Mesenchymal stem cell (in vitro differentiated cells and primary cell): Measurements from ENCODE around the gene EAF1.

Experiments
- DNase-seq: peaks from one replicate; pipeline ENCODE4 v3.0.0-alpha.2; 2013
- H2AFZ ChIP-seq: one replicate; pipeline ENCODE4 v1.6.1; 2013; ENCODE audit warnings: low read depth, mild to moderate bottlenecking, control low read depth, inconsistent platforms, low read length, moderate library complexity
- H2AK5ac ChIP-seq: 2 replicates; pipeline ENCODE4 v1.6.1; 2013; ENCODE audit warnings: low read length, moderate library complexity, mild to moderate bottlenecking, inconsistent platforms; ENCODE audit not compliant: severe bottlenecking
- H2BK120ac ChIP-seq: one replicate; pipeline ENCODE4 v1.6.1; 2013; ENCODE audit warnings: low read depth, mild to moderate bottlenecking, inconsistent platforms, low read length, moderate library complexity
- H2BK12ac ChIP-seq, 2 experiments: one replicate each; pipeline ENCODE4 v1.6.1; 2013; ENCODE audit warnings: inconsistent platforms in 2 of 2, low read length in 2 of 2, mild to moderate bottlenecking in 2 of 2, moderate library complexity in 2 of 2, control low read depth in 1 of 2
- H2BK15ac ChIP-seq: one replicate; pipeline ENCODE4 v1.6.1; 2013; ENCODE audit warnings: mild to moderate bottlenecking, low read depth, inconsistent platforms; ENCODE audit not compliant: poor library complexity, severe bottlenecking
- H2BK5ac ChIP-seq: 2 replicates; pipeline ENCODE4 v1.6.1; 2013; ENCODE audit warnings: low read depth, mild to moderate bottlenecking, low read length, control low read depth, inconsistent platforms; ENCODE audit not compliant: poor library complexity, severe bottlenecking
- H3K14ac ChIP-seq, 2 experiments: one replicate each; pipeline ENCODE4 v1.6.1; 2013; ENCODE audit warnings: inconsistent platforms in 2 of 2, low read length in 2 of 2, control low read depth in 1 of 2, mild to moderate bottlenecking in 1 of 2, moderate library complexity in 1 of 2
- H3K18ac ChIP-seq, 2 experiments: one replicate each; pipeline ENCODE4 v1.6.1; 2013; ENCODE audit warnings: inconsistent platforms in 2 of 2, low read length in 2 of 2, control low read depth in 1 of 2, low read depth in 1 of 2, mild to moderate bottlenecking in 1 of 2
- H3K23ac ChIP-seq, 2 experiments: one replicate each; pipeline ENCODE4 v1.6.1; 2013; ENCODE audit warnings: inconsistent platforms in 2 of 2, low read length in 2 of 2, mild to moderate bottlenecking in 2 of 2, moderate library complexity in 2 of 2, control low read depth in 1 of 2
- H3K27ac ChIP-seq: 2 replicates; pipeline ENCODE4 v1.5.1; 2013; ENCODE audit warnings: mild to moderate bottlenecking, moderate library complexity, low read length, control low read depth, inconsistent platforms; ENCODE audit not compliant: poor library complexity, severe bottlenecking
- H3K27me3 ChIP-seq, 2 experiments: 2 replicates each; pipeline versions ENCODE4 v1.6.1 to v1.7.0; 2013; ENCODE audit warnings: low read length in 2 of 2, mild to moderate bottlenecking in 2 of 2, moderate library complexity in 2 of 2, control low read depth in 1 of 2, inconsistent platforms in 1 of 2; ENCODE audit not compliant: control insufficient read depth in 1 of 2, insufficient read depth in 1 of 2
- H3K36me3 ChIP-seq, 2 experiments: 2 replicates each; pipeline versions ENCODE4 v1.6.1 to v1.7.0; 2013; ENCODE audit warnings: low read length in 2 of 2, control low read depth in 1 of 2, inconsistent platforms in 1 of 2, low read depth in 1 of 2, mild to moderate bottlenecking in 1 of 2; ENCODE audit not compliant: insufficient read depth in 2 of 2, control insufficient read depth in 1 of 2
- H3K4ac ChIP-seq, 2 experiments: one replicate each; pipeline ENCODE4 v1.6.1; 2013; ENCODE audit warnings: inconsistent platforms in 2 of 2, low read length in 2 of 2, mild to moderate bottlenecking in 2 of 2, moderate library complexity in 2 of 2, control low read depth in 1 of 2, low read depth in 1 of 2
- H3K4me1 ChIP-seq: 2 replicates; pipeline ENCODE4 v1.6.1; 2013; ENCODE audit warnings: low read depth, low read length, control low read depth; ENCODE audit not compliant: control insufficient read depth, insufficient read depth
- H3K4me2 ChIP-seq: 2 replicates; pipeline ENCODE4 v1.6.1; 2013; ENCODE audit warnings: low read length, mild to moderate bottlenecking, inconsistent platforms; ENCODE audit not compliant: poor library complexity, severe bottlenecking
- H3K4me3 ChIP-seq, 2 experiments: 2 replicates each; pipeline versions ENCODE4 v1.5.1 to v1.7.0; 2013; ENCODE audit warnings: low read length in 2 of 2, mild to moderate bottlenecking in 2 of 2, control low read depth in 1 of 2, low read depth in 1 of 2; ENCODE audit not compliant: insufficient read depth in 1 of 2
- H3K79me1 ChIP-seq: replicated peaks from 2 replicates; pipeline ENCODE4 v1.6.1; 2013; ENCODE audit warnings: mild to moderate bottlenecking, control low read depth, low read length, inconsistent platforms; ENCODE audit not compliant: poor library complexity, severe bottlenecking
- H3K9ac ChIP-seq: 2 replicates; pipeline ENCODE4 v1.7.0; 2013; ENCODE audit warnings: mild to moderate bottlenecking, low read length, moderate library complexity
- H3K9me3 ChIP-seq: 2 replicates; pipeline ENCODE4 v1.7.0; 2013; ENCODE audit warnings: mild to moderate bottlenecking, low read length; ENCODE audit not compliant: control insufficient read depth
- H4K8ac ChIP-seq: one replicate; pipeline ENCODE4 v1.6.1; 2013; ENCODE audit warnings: inconsistent platforms, mild to moderate bottlenecking, low read length, moderate library complexity
- H4K91ac ChIP-seq: one replicate; pipeline ENCODE4 v1.6.1; 2013; ENCODE audit warnings: mild to moderate bottlenecking, low read length, inconsistent platforms
- WGBS: methylation state at CpG from one replicate; pipeline ENCODE4 v1.1.7; 2013; ENCODE audit warnings: mixed read lengths; 5-methylcytosine and 5-hydroxymethylcytosine counted together

EAF1 gene

GRCh38 chr3:15486020-15486419 lies 58.6 kb downstream of the EAF1 start:
- Histone ChIP-seq H4K91ac (no peak overlapping the region), H3K27ac (no peak overlapping the region), H3K4me3 (no peak overlapping the region), H2AFZ (no peak overlapping the region), H3K4ac (no peak overlapping the region), H2AK5ac (no peak overlapping the region), H3K9me3 (no peaks in the 10 kb centered on the region), H2BK12ac (no peak overlapping the region), H2BK120ac (no peak overlapping the region), H3K4me2 (no peak overlapping the region), H4K8ac (no peak overlapping the region), H2BK5ac (no peak overlapping the region), H3K79me1 (no peaks in the 10 kb centered on the region), H3K9ac (no peak overlapping the region), H3K36me3 (peaks cover 10 to 21% of the 10 kb centered on the region in 2 experiments), H3K18ac (no peak overlapping the region), H3K4me1 (no peaks in the 10 kb centered on the region), H2BK15ac (no peak overlapping the region), H3K14ac (no peak overlapping the region), H3K23ac (no peak overlapping the region), H3K27me3 (no peaks in the 10 kb centered on the region)
- 100% methylated on average over 2 of the region's 2 CpGs for WGBS
- no peak for DNase-seq

- Histone ChIP-seq H3K27me3 (no peaks in the 10 kb centered on the region), H3K9ac (no peak overlapping the region), H4K91ac (no peak overlapping the region), H3K14ac (no peak overlapping the region), H3K4me2 (no peak overlapping the region), H2AK5ac (no peak overlapping the region), H3K79me1 (no peaks in the 10 kb centered on the region), H2BK5ac (no peak overlapping the region), H4K8ac (no peak overlapping the region), H3K36me3 (peaks cover 10 to 21% of the 10 kb centered on the region in 2 experiments), H3K27ac (no peak overlapping the region), H3K4me3 (no peak overlapping the region), H3K4ac (no peak overlapping the region), H3K18ac (no peak overlapping the region), H3K9me3 (no peaks in the 10 kb centered on the region), H2BK12ac (no peak overlapping the region), H2BK15ac (no peak overlapping the region), H3K4me1 (no peaks in the 10 kb centered on the region), H3K23ac (no peak overlapping the region), H2AFZ (no peak overlapping the region), H2BK120ac (no peak overlapping the region)
- DNase-seq, result no peak
- 94% methylated on average over 4 of the region's 4 CpGs for WGBS
Observed at GRCh38 chr3:15486979-15487378, 59.6 kb downstream of the EAF1 start.

GRCh38 chr3:15488002-15488401 lies 60.6 kb downstream of the EAF1 start:
- Histone ChIP-seq H2BK12ac (no peak overlapping the region), H3K18ac (no peak overlapping the region), H2BK120ac (no peak overlapping the region), H2BK5ac (no peak overlapping the region), H2AFZ (no peak overlapping the region), H2AK5ac (no peak overlapping the region), H2BK15ac (no peak overlapping the region), H3K36me3 (peaks cover 10 to 21% of the 10 kb centered on the region in 2 experiments), H3K27ac (no peak overlapping the region), H3K4ac (no peak overlapping the region), H3K23ac (no peak overlapping the region), H3K4me1 (no peaks in the 10 kb centered on the region), H4K91ac (no peak overlapping the region), H3K14ac (no peak overlapping the region), H3K79me1 (no peaks in the 10 kb centered on the region), H3K4me3 (no peak overlapping the region), H3K4me2 (no peak overlapping the region), H3K27me3 (no peaks in the 10 kb centered on the region), H4K8ac (no peak overlapping the region), H3K9ac (no peak overlapping the region), H3K9me3 (no peaks in the 10 kb centered on the region)
- DNase-seq, result no peak
- WGBS, result 93% methylated on average over 9 of the region's 9 CpGs

- Histone ChIP-seq H3K27ac (no peak overlapping the region), H3K4me2 (no peak overlapping the region), H3K36me3 (peaks cover 10 to 21% of the 10 kb centered on the region in 2 experiments), H2AFZ (no peak overlapping the region), H3K18ac (no peak overlapping the region), H3K4me1 (no peaks in the 10 kb centered on the region), H3K14ac (no peak overlapping the region), H3K4ac (no peak overlapping the region), H2BK12ac (no peak overlapping the region), H3K4me3 (no peak overlapping the region), H2AK5ac (no peak overlapping the region), H3K23ac (no peak overlapping the region), H2BK120ac (no peak overlapping the region), H4K91ac (no peak overlapping the region), H3K27me3 (no peaks in the 10 kb centered on the region), H4K8ac (no peak overlapping the region), H2BK15ac (no peak overlapping the region), H2BK5ac (no peak overlapping the region), H3K9me3 (no peaks in the 10 kb centered on the region), H3K79me1 (no peaks in the 10 kb centered on the region), H3K9ac (no peak overlapping the region)
- no peak for DNase-seq
- 92% methylated on average over 2 of the region's 2 CpGs for WGBS
Observed at GRCh38 chr3:15490158-15490557, 62.8 kb downstream of the EAF1 start.
